Fibroblast of pulmonary artery (primary cell): ENCODE data around the gene ZCCHC24.

Experiments used
- DNase-seq: peaks from one replicate; pipeline ENCODE4 v3.0.0-alpha.2; 2010; ENCODE audit warnings: low read depth
- H3K4me3 ChIP-seq: replicated peaks from 2 replicates; pipeline ENCODE4 v1.5.1; 2011; ENCODE audit warnings: low read depth, mild to moderate bottlenecking, control low read depth, low read length, moderate library complexity
- CTCF ChIP-seq: IDR thresholded peaks from 2 replicates; pipeline ENCODE4 v1.5.1; 2011; ENCODE audit warnings: mild to moderate bottlenecking, control low read depth, low read length, inconsistent platforms; ENCODE audit errors: missing control alignments

Gene ZCCHC24

DNA sequence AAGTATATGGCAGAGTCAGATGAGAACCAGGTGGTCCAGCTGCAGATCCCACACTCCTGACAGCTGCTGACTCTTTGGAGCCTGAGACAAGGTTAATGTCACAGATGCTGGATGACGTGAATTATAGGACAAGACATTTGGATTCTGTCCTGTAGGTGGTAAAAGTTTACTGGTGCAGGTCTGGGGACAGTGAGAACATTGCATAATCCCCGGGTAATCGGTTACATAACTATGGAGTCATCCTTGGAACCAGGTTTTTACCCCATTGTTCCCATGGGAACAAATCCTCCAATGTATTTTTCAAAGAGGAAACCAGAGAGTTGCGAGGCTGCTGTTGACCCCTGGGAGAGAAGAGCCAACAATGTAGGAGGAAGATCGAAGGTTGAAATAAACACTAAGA is 27.5 kb upstream of the ZCCHC24 start:
- no peak overlapping the region for H3K4me3 ChIP-seq
- no peak for TF ChIP-seq CTCF
- DNase-seq, result peak; percentile 56

- no peak for DNase-seq
- TF ChIP-seq CTCF, result no peak
- no peak overlapping the region for H3K4me3 ChIP-seq
Observed at GRCh38 chr10:79472449-79472848, 27.0 kb upstream of the ZCCHC24 start.

DNA sequence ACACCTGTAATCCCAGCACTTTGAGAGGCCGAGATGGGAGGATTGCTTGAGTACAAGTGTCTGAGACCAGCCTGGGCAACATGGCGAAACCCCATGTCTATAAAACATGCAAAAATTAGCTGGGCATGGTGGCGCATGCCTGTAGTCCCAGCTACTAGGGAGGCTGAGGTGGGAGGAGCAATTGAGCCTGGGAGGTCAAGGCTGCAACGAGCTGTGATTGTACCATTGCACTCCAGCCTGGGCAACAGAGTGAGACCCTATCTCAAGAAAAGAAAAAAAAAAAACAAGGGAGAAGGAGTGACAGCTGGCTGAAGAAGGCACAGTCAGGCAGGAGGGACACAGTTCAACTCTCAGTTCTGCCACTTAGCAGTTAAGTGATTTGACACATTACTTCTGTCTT is 26.4 kb upstream of the ZCCHC24 start:
- H3K4me3 ChIP-seq, result no peak overlapping the region
- no peak for TF ChIP-seq CTCF
- DNase-seq, result no peak

- DNase-seq, result no peak
- no peak overlapping the region for H3K4me3 ChIP-seq
- TF ChIP-seq CTCF, result no peak
Observed at GRCh38 chr10:79470096-79470495, 24.7 kb upstream of the ZCCHC24 start.

GRCh38 chr10:79468841-79469585 is 23.6 kb upstream of the ZCCHC24 start:
- H3K4me3 ChIP-seq, result no peak overlapping the region
- DNase-seq, result no peak
- TF ChIP-seq CTCF, result no peak

- H3K4me3 ChIP-seq, result no peak overlapping the region
- no peak for TF ChIP-seq CTCF
- no peak for DNase-seq
Observed at GRCh38 chr10:79468015-79468560, 22.7 kb upstream of the ZCCHC24 start.

GRCh38 chr10:79465341-79465740 is 19.9 kb upstream of the ZCCHC24 start:
- TF ChIP-seq CTCF, result no peak
- no peak overlapping the region for H3K4me3 ChIP-seq
- no peak for DNase-seq
